NCI-H2196 (cell line): ENCODE measurements around the gene SP7.
"Not testable (repeated sequence)": the region's sequence is repeated elsewhere in the genome, so short reads cannot be mapped to it uniquely, and the experiment has no call there.

ENCODE experiments used
- DNase-seq: peaks from one replicate; lab custom pipeline; 2025; ENCODE audit not compliant: unreplicated experiment; lab: John Stamatoyannopoulos, UW

The SP7 gene

GRCh38 chr12:53347905-53348304 lies 11.8 kb upstream of the SP7 start:
- no peak for DNase-seq

GRCh38 chr12:53346491-53346890 lies 10.3 kb upstream of the SP7 start:
- DNase-seq, result no peak

- no peak for DNase-seq
These were observed 9.5 kb upstream of the SP7 start for GRCh38 chr12:53345486-53346188.

- DNase-seq, result peak; percentile 63
These were observed 8.8 kb upstream of the SP7 start for GRCh38 chr12:53344824-53345485.

- DNase-seq, result no peak
These were observed 8.3 kb upstream of the SP7 start for GRCh38 chr12:53344487-53344823.

- DNase-seq, result no peak
These were observed 7.8 kb upstream of the SP7 start for GRCh38 chr12:53343969-53344368.

- no peak for DNase-seq
These were observed 7.3 kb upstream of the SP7 start for GRCh38 chr12:53343449-53343848.

GRCh38 chr12:53340398-53340797 lies 4.2 kb upstream of the SP7 start:
- no peak for DNase-seq

- no peak for DNase-seq
These were observed 2.8 kb upstream of the SP7 start for GRCh38 chr12:53338916-53339315.

GRCh38 chr12:53338017-53338416 lies 1.9 kb upstream of the SP7 start:
- no peak for DNase-seq

GRCh38 chr12:53334822-53335221 lies 1.3 kb downstream of the SP7 start:
- no peak for DNase-seq

GRCh38 chr12:53333845-53334244 lies 2.3 kb downstream of the SP7 start:
- no peak for DNase-seq

GRCh38 chr12:53333289-53333688 lies 2.9 kb downstream of the SP7 start:
- no peak for DNase-seq

GRCh38 chr12:53332744-53333143 lies 3.4 kb downstream of the SP7 start:
- DNase-seq, result no peak

- not testable (repeated sequence) for DNase-seq
These were observed 3.8 kb downstream of the SP7 start for GRCh38 chr12:53332339-53332738.

- no peak for DNase-seq
These were observed 5.5 kb downstream of the SP7 start for GRCh38 chr12:53330671-53331070.

GRCh38 chr12:53328043-53328435 lies 8.1 kb downstream of the SP7 start:
- DNase-seq, result no peak

- peak; percentile 20 for DNase-seq
These were observed 8.6 kb downstream of the SP7 start for GRCh38 chr12:53327435-53328042.

- DNase-seq, result no peak
These were observed 9.5 kb downstream of the SP7 start for GRCh38 chr12:53326460-53327185.

GRCh38 chr12:53325511-53326061 lies 10.6 kb downstream of the SP7 start:
- DNase-seq, result no peak

- peak; percentile 91 for DNase-seq
These were observed 11.2 kb downstream of the SP7 start for GRCh38 chr12:53324779-53325510.
